Liver (tissue), 2 donors: Measurements from ENCODE around the gene AFAP1.

Source experiments
- REST ChIP-seq: IDR thresholded peaks from 2 replicates; pipeline ENCODE4 v1.6.1; 2016; ENCODE audit warnings: antibody characterized with exemption, mild to moderate bottlenecking
- TF ChIP-seq, protein P1 (sequence below): fragments of 150-350 bp; IDR thresholded peaks from 2 replicates; pipeline ENCODE4 v1.5.1; 2017; ENCODE audit warnings: improper control_type of control experiment, low read depth, low read length; ENCODE audit not compliant: missing input control
- donor health status: healthy.

DNA sequence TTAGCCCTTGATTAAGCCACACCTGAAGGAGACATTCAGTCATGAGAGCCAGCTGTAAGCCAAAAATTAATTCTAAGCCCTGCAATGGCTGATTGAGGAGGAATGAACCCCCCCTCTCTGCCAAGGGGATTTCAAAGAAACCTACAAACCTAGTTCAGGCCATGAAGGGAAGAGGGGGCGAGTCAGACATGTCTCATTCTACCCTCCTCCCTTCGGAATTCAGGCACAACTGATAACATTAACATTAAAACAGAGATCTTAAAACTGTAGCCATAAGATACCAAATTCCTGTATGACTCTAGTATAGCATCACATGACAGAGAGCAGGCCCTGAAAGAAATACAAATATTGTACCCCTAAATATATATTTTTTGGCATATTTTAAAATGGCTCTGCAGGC is 40.4 kb upstream of the AFAP1 start:
- no peak for TF ChIP-seq REST
- TF ChIP-seq, protein P1, sequence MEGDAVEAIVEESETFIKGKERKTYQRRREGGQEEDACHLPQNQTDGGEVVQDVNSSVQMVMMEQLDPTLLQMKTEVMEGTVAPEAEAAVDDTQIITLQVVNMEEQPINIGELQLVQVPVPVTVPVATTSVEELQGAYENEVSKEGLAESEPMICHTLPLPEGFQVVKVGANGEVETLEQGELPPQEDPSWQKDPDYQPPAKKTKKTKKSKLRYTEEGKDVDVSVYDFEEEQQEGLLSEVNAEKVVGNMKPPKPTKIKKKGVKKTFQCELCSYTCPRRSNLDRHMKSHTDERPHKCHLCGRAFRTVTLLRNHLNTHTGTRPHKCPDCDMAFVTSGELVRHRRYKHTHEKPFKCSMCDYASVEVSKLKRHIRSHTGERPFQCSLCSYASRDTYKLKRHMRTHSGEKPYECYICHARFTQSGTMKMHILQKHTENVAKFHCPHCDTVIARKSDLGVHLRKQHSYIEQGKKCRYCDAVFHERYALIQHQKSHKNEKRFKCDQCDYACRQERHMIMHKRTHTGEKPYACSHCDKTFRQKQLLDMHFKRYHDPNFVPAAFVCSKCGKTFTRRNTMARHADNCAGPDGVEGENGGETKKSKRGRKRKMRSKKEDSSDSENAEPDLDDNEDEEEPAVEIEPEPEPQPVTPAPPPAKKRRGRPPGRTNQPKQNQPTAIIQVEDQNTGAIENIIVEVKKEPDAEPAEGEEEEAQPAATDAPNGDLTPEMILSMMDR, result no peak
